Smooth muscle cell (in vitro differentiated cells): ENCODE data around the gene OR9I1. TPM values are rescaled to one million over a fixed set of nuclear protein-coding genes. Genes with fewer than 3 reads are reported as not detected.

Experiments
- DNase-seq: peaks from one replicate; lab custom pipeline; 2025; ENCODE audit not compliant: unreplicated experiment; lab: John Stamatoyannopoulos, UW
- H2AFZ ChIP-seq: fragments of 200-600 bp; sonication (generic); 2 replicates; pipeline ENCODE4 v1.6.0; 2016; ENCODE audit warnings: antibody characterized with exemption, low read depth, mild to moderate bottlenecking
- H3F3A ChIP-seq: fragments of 200-600 bp; sonication (generic); 2 replicates; pipeline ENCODE4 v1.6.0; 2017; ENCODE audit warnings: antibody characterized with exemption, low read depth
- H3K27ac ChIP-seq: fragments of 200-600 bp; sonication (generic); 2 replicates; pipeline ENCODE4 v1.5.1; 2016; ENCODE audit warnings: low read depth, mild to moderate bottlenecking
- H3K27me3 ChIP-seq: fragments of 200-600 bp; sonication (generic); 2 replicates; pipeline ENCODE4 v1.6.1; 2016; ENCODE audit warnings: low read depth, mild to moderate bottlenecking
- H3K36me3 ChIP-seq: fragments of 200-600 bp; sonication (generic); 2 replicates; pipeline ENCODE4 v1.5.1; 2016; ENCODE audit warnings: low read depth
- H3K4me1 ChIP-seq: fragments of 200-600 bp; sonication (generic); 2 replicates; pipeline ENCODE4 v1.5.1; 2016; ENCODE audit warnings: low read depth
- H3K4me2 ChIP-seq: fragments of 200-600 bp; sonication (generic); 2 replicates; pipeline ENCODE4 v1.6.0; 2016; ENCODE audit warnings: mild to moderate bottlenecking
- H3K4me3 ChIP-seq: fragments of 200-600 bp; sonication (generic); 2 replicates; pipeline ENCODE4 v1.5.1; 2016; ENCODE audit warnings: mild to moderate bottlenecking
- H3K79me2 ChIP-seq: fragments of 200-600 bp; sonication (generic); 2 replicates; pipeline ENCODE4 v1.6.0; 2016; ENCODE audit warnings: low read depth, mild to moderate bottlenecking
- H3K9ac ChIP-seq: fragments of 200-600 bp; sonication (generic); 2 replicates; pipeline ENCODE4 v1.6.0; 2016; ENCODE audit warnings: low read depth
- H3K9me3 ChIP-seq: fragments of 200-600 bp; sonication (generic); replicated peaks from 2 replicates; pipeline ENCODE4 v1.5.1; 2016; ENCODE audit warnings: low read depth
- H4K20me1 ChIP-seq: fragments of 200-600 bp; sonication (generic); 2 replicates; pipeline ENCODE4 v1.6.0; 2016; ENCODE audit warnings: low read depth
- WGBS: methylation state at CpG from one replicate; pipeline ENCODE4 v1.1.7; 2016; ENCODE audit warnings: low lambda C conversion rate; 5-methylcytosine and 5-hydroxymethylcytosine counted together
- polyA plus RNA-seq: library from polyadenylated mRNA; unstranded; fragments of >200 nt; fragmentation: Nextera tagmentation; extraction: Ambion mirVana; gene quantifications from 2 replicates; pipeline ENCODE4 v1.2.1, GENCODE V29; 2016
- total RNA-seq: library from RNA; depleted of rRNA; stranded (reverse); fragments of >200 nt; gene quantifications from 2 replicates; pipeline ENCODE4 v1.2.3, GENCODE V29; 2014
- TF ChIP-seq, protein P1 (sequence below): fragments of 200-600 bp; sonication (generic); IDR thresholded peaks from 2 replicates; pipeline ENCODE4 v1.5.1; 2017; ENCODE audit warnings: borderline replicate concordance, mild to moderate bottlenecking, antibody characterized with exemption; ENCODE audit not compliant: insufficient read depth, poor library complexity, severe bottlenecking

OR9I1 gene
- total and polyA plus RNA-seq, 2 experiments from 2014 or later, result not detected

DNA sequence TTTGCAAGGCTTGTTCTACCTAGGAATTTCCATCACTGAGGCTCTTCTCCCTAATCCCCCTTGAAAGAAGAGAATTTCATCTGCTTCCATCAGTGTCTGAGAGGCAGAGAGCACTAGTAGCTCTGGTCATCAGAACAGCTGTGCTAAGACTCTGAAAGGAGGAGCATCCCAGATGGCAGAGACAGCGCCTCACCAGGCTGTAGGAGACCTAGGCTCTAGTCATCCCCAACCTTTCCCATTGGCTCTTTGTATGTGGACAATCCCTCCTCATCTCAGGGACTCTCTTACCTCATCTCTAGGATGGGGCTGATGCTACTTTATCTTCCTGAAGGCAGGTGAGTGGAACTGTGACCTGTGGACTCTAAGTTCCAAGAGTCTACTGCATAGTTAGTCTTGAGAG, 8.8 kb upstream of the OR9I1 start:
- H2AFZ ChIP-seq, result no peak overlapping the region
- no peaks in the 10 kb centered on the region for H3F3A ChIP-seq
- no peaks in the 10 kb centered on the region for H3K9me3 ChIP-seq
- no peak overlapping the region for H3K9ac ChIP-seq
- H3K4me1 ChIP-seq, result no peaks in the 10 kb centered on the region
- TF ChIP-seq, protein P1, sequence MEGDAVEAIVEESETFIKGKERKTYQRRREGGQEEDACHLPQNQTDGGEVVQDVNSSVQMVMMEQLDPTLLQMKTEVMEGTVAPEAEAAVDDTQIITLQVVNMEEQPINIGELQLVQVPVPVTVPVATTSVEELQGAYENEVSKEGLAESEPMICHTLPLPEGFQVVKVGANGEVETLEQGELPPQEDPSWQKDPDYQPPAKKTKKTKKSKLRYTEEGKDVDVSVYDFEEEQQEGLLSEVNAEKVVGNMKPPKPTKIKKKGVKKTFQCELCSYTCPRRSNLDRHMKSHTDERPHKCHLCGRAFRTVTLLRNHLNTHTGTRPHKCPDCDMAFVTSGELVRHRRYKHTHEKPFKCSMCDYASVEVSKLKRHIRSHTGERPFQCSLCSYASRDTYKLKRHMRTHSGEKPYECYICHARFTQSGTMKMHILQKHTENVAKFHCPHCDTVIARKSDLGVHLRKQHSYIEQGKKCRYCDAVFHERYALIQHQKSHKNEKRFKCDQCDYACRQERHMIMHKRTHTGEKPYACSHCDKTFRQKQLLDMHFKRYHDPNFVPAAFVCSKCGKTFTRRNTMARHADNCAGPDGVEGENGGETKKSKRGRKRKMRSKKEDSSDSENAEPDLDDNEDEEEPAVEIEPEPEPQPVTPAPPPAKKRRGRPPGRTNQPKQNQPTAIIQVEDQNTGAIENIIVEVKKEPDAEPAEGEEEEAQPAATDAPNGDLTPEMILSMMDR, result no peak
- no peaks in the 10 kb centered on the region for H4K20me1 ChIP-seq
- 84% methylated on average over 1 of the region's 1 CpG for WGBS
- H3K36me3 ChIP-seq, result no peaks in the 10 kb centered on the region
- H3K79me2 ChIP-seq, result no peaks in the 10 kb centered on the region
- no peaks in the 10 kb centered on the region for H3K27me3 ChIP-seq
- H3K27ac ChIP-seq, result no peak overlapping the region
- DNase-seq, result no peak
- no peak overlapping the region for H3K4me3 ChIP-seq
- no peak overlapping the region for H3K4me2 ChIP-seq

DNA sequence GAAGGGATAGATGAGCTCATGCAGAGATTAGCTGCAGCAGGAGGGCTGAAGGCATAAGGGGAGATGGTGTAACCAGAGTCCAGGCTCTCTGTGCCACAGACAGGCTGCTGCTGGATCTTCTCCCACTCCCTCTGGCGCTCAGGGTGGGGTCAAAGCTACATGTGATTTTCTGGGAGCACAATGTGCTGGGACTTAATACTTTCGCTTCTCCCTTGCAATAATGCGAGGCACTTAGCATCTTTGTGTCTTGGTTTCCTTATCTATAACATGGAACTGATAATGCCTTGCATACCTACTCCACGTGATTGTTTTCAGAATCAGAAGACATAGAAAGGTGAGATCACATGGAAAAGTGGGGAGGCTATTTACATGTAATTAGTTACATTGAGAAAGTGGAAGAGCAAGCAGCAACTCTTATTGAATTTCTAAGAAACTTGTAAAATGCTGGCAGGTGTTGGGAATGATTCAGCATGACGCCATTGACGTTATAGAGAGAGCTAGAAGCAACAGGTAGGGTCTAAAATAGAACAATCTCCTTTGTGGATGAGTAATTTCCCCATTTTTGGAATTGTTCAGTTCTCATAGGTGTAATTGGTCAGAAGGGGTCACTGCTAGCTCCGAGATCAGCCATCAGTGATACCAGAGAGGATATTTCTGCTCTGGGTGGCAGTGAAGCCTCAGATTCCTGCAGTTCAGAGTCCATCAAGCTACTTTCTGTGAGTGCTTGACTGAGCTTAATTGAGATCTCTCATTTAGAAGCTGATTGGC, 8.2 kb upstream of the OR9I1 start:
- no peaks in the 10 kb centered on the region for H3K36me3 ChIP-seq
- WGBS, result 61% methylated on average over 7 of the region's 7 CpGs
- no peaks in the 10 kb centered on the region for H3K27me3 ChIP-seq
- H3K4me1 ChIP-seq, result no peaks in the 10 kb centered on the region
- no peaks in the 10 kb centered on the region for H3K79me2 ChIP-seq
- H3K27ac ChIP-seq, result no peak overlapping the region
- no peak overlapping the region for H3K4me2 ChIP-seq
- no peaks in the 10 kb centered on the region for H3F3A ChIP-seq
- no peaks in the 10 kb centered on the region for H4K20me1 ChIP-seq
- no peak overlapping the region for H2AFZ ChIP-seq
- H3K4me3 ChIP-seq, result no peak overlapping the region
- TF ChIP-seq, protein P1, result no peak
- H3K9ac ChIP-seq, result no peak overlapping the region
- no peaks in the 10 kb centered on the region for H3K9me3 ChIP-seq
- DNase-seq, result no peak

DNA sequence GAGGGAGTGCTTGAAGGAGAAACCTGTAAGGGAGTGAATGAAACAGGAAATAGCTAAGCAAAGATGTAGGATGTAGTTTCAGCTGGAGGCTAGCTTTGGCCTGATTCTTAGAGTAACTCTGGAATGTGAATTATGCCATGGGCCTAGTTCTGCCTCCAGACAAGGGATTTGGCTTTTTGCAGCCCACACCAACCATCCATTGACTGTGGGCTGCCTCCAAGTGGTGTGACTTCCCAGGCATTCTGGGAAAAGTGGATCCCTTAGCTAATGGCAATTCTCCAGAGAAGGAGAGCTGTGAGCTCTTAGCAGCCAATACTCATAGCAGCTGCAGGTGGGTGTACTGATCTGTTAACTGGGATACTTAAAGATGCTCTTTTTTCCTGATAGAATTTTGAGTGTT, 2.0 kb upstream of the OR9I1 start:
- Histone ChIP-seq H3K36me3 (no peaks in the 10 kb centered on the region), H3K27ac (no peak overlapping the region), H3K4me3 (no peak overlapping the region), H3K4me2 (no peak overlapping the region), H3K9me3 (no peaks in the 10 kb centered on the region), H3F3A (no peaks in the 10 kb centered on the region), H3K27me3 (no peaks in the 10 kb centered on the region), H4K20me1 (no peaks in the 10 kb centered on the region), H3K9ac (no peak overlapping the region), H3K79me2 (no peaks in the 10 kb centered on the region), H3K4me1 (no peaks in the 10 kb centered on the region), H2AFZ (no peak overlapping the region)
- DNase-seq, result no peak
- TF ChIP-seq, protein P1, result no peak

DNA sequence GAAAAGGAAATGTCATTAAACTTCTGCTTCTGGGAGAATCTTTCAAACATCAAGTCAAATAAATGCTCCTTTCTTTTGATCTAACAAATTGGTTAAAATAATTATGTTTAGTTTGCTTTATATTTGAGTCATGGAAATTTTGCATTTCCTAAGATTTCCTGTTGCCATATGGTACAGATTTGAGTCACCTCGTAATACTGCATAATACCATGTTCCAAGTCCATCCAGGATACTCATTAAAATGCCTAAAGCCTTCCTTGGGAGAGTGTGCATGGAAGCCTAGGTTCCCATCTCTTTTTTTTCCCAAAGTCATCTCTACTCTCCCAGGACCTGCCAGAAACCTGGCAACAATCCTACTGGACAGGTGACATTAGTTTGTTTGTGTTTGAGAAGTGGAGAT, 4.2 kb downstream of the OR9I1 start:
- H3F3A ChIP-seq, result no peaks in the 10 kb centered on the region
- H3K27ac ChIP-seq, result no peak overlapping the region
- TF ChIP-seq, protein P1, result no peak
- no peaks in the 10 kb centered on the region for H3K9me3 ChIP-seq
- no peaks in the 10 kb centered on the region for H3K27me3 ChIP-seq
- DNase-seq, result no peak
- no peak overlapping the region for H2AFZ ChIP-seq
- H3K9ac ChIP-seq, result no peak overlapping the region
- no peaks in the 10 kb centered on the region for H3K36me3 ChIP-seq
- H3K4me3 ChIP-seq, result no peak overlapping the region
- no peak overlapping the region for H3K4me2 ChIP-seq
- WGBS, result 69% methylated on average over 1 of the region's 1 CpG
- no peaks in the 10 kb centered on the region for H3K79me2 ChIP-seq
- H4K20me1 ChIP-seq, result no peaks in the 10 kb centered on the region
- H3K4me1 ChIP-seq, result no peaks in the 10 kb centered on the region
